Duodenal mucosa (tissue), 2 donors: Measurements from ENCODE around the gene OLIG3.

Source experiments
- H3K27ac ChIP-seq: one replicate; pipeline ENCODE4 v1.7.0; 2013; ENCODE audit warnings: low read depth, low read length
- H3K27me3 ChIP-seq, 2 donors: one replicate each; pipeline ENCODE4 v1.7.0; 2013; ENCODE audit warnings: low read length in 2 of 2, control low read depth in 1 of 2; ENCODE audit not compliant: insufficient read depth in 2 of 2, control insufficient read depth in 1 of 2
- H3K36me3 ChIP-seq, 2 donors: one replicate each; pipeline ENCODE4 v1.7.0; 2013; ENCODE audit warnings: low read length in 2 of 2, control low read depth in 1 of 2; ENCODE audit not compliant: insufficient read depth in 2 of 2, control insufficient read depth in 1 of 2
- H3K4me1 ChIP-seq, 2 donors: one replicate each; pipeline ENCODE4 v1.7.0; 2013; ENCODE audit warnings: low read length in 2 of 2, control low read depth in 1 of 2; ENCODE audit not compliant: insufficient read depth in 2 of 2, control insufficient read depth in 1 of 2
- H3K4me3 ChIP-seq, 2 donors: one replicate each; pipeline ENCODE4 v1.7.0; 2013; ENCODE audit warnings: low read length in 2 of 2, low read depth in 1 of 2
- H3K9ac ChIP-seq, 2 donors: one replicate each; pipeline ENCODE4 v1.7.0; 2013; ENCODE audit warnings: low read length in 2 of 2, low read depth in 1 of 2
- H3K9me3 ChIP-seq, 2 donors: one replicate each; pipeline ENCODE4 v1.7.0; 2013; ENCODE audit warnings: low read length in 2 of 2, control low read depth in 1 of 2; ENCODE audit not compliant: control insufficient read depth in 1 of 2

Gene OLIG3

DNA sequence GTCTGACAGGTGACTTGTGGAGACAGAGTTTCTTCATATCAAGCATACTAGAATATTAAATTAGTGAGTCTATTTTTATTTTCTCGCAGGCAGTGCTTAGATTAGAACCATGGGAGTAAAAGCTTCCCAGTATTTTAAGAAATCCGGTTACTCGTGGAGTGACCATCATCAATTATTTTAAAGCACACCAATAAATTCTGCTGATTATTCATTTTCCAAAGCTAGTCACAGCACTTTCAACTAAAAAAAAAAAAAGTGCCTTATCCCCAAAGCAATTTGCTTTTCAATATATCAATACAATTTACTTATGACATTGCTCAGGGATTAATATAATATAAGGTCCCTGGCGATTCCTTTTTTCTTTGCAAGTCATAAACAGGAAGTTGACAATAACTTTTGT, 26.3 kb upstream of the OLIG3 start:
- no peak overlapping the region for H3K27ac ChIP-seq
- no peak overlapping the region for H3K9ac ChIP-seq
- H3K36me3 ChIP-seq, result no peaks in the 10 kb centered on the region
- H3K4me1 ChIP-seq, result no peaks in the 10 kb centered on the region
- H3K27me3 ChIP-seq, result peaks cover 14 to 21% of the 10 kb centered on the region in 2 donors
- no peak overlapping the region for H3K4me3 ChIP-seq
- H3K9me3 ChIP-seq, result no peaks in the 10 kb centered on the region

DNA sequence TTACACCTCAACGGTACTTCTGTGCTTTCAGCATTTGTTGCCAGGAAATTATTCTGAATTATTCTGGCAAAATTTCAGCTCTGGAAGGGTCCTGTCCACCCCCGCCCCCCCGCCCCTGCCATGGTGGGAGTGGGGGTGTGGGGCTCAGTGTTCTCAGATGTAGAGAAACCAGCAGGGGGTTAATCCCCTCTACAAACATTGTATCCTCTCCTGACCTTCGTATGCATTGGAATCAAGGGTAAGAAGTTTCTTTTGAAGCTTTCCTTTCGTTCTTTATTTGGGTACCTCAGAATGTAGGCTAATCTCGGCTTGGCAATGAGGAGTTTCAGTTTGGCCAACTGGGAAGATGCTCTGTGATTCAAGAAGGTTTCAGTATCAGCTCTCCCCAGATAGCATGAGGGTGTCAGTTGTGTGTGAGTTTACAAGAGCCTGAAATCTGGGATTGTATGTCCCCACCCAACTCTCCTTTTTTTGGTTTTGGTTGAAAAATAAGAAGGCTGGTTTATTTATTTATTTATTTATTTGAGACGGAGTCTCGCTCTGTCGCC, 25.5 kb upstream of the OLIG3 start:
- Histone ChIP-seq H3K4me1 (no peaks in the 10 kb centered on the region), H3K27me3 (peaks cover 17 to 24% of the 10 kb centered on the region in 2 donors), H3K4me3 (no peak overlapping the region), H3K27ac (no peak overlapping the region), H3K36me3 (no peaks in the 10 kb centered on the region), H3K9ac (no peak overlapping the region), H3K9me3 (no peaks in the 10 kb centered on the region)

DNA sequence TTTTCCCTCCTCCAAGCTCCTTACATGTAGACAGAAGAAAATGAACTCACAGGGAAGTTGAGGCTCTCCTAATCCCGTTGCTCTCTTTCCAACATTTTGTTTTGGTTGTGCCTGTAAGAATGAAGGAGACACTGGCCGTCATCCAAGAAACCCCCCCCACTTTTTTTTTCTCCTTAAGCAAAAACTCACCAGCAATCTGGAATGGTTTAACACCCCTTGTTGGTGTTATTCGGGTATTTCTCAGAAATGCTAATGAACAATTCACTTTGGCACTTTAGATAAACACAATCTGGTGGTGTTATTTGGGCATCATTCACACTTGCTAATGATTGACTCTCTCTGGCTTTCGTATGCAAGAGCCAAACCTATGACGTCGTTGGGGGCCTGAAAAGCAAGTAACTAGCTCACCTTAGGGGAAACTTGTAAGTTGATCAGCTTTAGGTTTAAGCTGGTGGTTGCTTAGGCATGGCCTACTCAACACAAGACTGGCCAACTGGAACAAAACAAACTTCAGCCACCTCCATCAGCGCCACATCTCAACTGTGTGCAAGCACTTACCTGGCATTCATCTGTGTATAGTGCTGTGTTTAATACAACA, 24.3 kb upstream of the OLIG3 start:
- Histone ChIP-seq H3K4me3 (no peak overlapping the region), H3K27ac (no peak overlapping the region), H3K27me3 (peaks cover 21 to 27% of the 10 kb centered on the region in 2 donors), H3K9me3 (no peaks in the 10 kb centered on the region), H3K9ac (no peak overlapping the region), H3K4me1 (no peaks in the 10 kb centered on the region), H3K36me3 (no peaks in the 10 kb centered on the region)

DNA sequence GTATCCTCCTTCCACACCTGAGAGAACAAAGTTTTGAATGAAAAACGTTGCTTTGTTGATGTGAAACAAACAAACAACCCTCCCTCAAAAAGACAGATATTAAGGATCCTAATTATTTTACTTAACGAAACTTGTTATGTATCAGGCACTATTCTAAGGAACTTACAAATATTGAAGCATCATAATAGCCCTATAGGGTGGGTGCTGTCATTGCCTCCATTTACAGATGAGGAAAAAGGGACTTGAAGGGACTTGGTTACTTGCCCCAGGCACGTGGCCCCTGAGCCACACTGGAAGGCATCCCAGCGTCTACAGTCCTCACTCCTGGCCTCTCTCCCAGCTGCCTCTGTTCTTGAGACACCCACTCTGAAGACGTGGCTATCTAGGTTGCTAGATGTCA, 20.2 kb upstream of the OLIG3 start:
- no peaks in the 10 kb centered on the region for H3K36me3 ChIP-seq
- H3K27ac ChIP-seq, result no peak overlapping the region
- no peak overlapping the region for H3K4me3 ChIP-seq
- H3K9ac ChIP-seq, result no peak overlapping the region
- H3K4me1 ChIP-seq, result no peaks in the 10 kb centered on the region
- H3K27me3 ChIP-seq, result peaks cover 29 to 39% of the 10 kb centered on the region in 2 donors
- no peaks in the 10 kb centered on the region for H3K9me3 ChIP-seq

DNA sequence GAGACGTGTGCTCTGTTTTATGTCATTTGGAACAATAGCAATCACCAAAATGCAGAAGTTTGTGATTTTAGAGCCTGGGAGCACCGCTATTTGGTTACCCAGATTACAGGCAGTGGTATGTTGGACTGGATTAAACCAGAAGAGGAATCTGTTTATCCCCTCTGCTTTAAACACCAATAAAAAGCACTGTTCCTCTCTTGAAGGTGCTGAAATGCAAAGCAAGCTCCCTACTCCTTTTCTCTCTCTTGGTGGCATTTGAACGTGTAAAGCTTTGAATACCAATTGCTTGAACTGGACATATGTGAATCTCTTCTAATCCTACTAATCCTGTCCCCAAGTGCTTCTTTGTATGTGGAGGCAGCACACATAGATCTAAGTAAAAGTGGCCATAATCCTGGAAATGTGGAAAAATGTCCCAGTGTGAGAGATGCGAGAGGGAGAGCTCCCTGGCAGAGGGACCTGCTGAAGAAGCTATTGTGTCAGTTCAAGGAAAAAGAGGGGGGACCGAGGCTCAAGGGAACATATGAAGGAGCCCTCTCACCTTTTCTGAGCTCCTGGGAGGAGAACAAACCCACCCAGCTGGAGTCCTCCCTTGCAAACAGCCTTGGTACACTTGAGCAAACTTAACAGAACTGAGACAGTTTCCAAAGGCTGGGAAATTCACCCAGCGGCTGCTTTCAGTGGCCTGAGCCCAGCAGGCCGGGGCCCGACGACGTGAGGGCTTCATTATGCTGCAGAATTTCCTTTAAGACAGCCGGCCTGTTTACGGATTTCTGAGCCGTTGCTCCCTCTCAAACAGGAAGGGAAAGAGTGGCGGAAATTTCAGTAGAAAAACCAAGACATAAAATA, 18.8 kb upstream of the OLIG3 start:
- no peak overlapping the region for H3K27ac ChIP-seq
- no peak overlapping the region for H3K4me3 ChIP-seq
- no peaks in the 10 kb centered on the region for H3K36me3 ChIP-seq
- H3K9ac ChIP-seq, result no peak overlapping the region
- H3K27me3 ChIP-seq, result peaks cover 29 to 34% of the 10 kb centered on the region in 2 donors
- no peaks in the 10 kb centered on the region for H3K9me3 ChIP-seq
- no peaks in the 10 kb centered on the region for H3K4me1 ChIP-seq

DNA sequence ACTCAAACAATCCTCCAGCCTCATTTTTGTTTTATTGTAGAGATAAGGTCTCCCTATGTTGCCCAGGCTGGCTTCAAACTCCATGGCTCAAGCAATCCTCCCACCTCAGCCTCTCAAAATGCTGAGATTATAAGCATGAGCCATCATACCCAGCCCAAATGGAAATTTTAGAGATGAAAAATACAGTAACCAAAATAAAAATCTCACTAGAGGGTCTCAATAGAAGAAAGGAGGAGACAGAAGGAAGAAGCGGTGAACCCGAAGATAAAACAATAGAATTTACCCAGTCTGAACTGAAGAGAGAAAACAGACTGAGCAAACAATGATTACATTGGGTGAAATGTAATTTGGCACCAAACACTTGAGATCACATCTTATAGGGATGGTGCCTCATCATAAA, 16.7 kb upstream of the OLIG3 start:
- no peaks in the 10 kb centered on the region for H3K4me1 ChIP-seq
- peaks cover 17 to 25% of the 10 kb centered on the region in 2 donors for H3K27me3 ChIP-seq
- no peak overlapping the region for H3K9ac ChIP-seq
- H3K27ac ChIP-seq, result no peak overlapping the region
- no peaks in the 10 kb centered on the region for H3K9me3 ChIP-seq
- no peaks in the 10 kb centered on the region for H3K36me3 ChIP-seq
- H3K4me3 ChIP-seq, result no peak overlapping the region

DNA sequence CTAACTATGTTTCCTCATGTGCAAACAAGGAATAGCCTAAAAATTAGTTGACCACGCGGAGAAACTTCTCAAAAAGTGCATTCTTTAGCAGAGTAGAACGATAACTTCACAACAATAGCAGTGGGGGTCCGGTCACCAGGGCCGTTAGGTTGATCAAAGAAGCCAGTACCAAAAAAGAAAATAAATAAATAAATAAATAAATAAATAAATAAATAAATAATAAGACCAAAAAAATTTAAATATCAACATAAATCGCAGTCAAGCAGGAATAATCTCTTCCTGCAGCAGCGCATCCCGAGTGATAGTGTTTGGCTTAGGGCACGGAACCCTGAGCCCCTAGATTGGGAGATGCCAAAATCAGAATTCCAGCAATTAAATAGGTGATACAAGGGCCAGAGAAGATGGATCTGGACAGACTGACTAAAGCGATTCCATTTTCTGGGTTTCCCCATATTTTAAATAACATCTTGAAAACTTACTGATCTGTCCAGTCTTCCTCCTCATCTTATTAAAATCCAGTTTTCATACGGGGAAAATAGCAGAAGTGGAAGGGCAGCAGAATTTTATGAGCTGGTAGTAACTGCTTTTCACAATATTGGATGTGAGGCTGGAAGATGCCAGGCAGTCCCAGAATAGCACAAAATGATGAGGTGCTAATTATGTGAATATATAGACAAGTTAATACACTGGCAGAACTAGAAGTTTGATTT, 4.4 kb upstream of the OLIG3 start:
- peaks cover 67 to 80% of the 10 kb centered on the region in 2 donors for H3K27me3 ChIP-seq
- peaks cover 16 to 17% of the 10 kb centered on the region in 2 donors for H3K4me1 ChIP-seq
- H3K27ac ChIP-seq, result no peak overlapping the region
- peak overlapping the region in 1 of 2 donors; percentile 59 for H3K4me3 ChIP-seq
- no peaks in the 10 kb centered on the region for H3K9me3 ChIP-seq
- H3K36me3 ChIP-seq, result no peaks in the 10 kb centered on the region
- no peak overlapping the region for H3K9ac ChIP-seq

DNA sequence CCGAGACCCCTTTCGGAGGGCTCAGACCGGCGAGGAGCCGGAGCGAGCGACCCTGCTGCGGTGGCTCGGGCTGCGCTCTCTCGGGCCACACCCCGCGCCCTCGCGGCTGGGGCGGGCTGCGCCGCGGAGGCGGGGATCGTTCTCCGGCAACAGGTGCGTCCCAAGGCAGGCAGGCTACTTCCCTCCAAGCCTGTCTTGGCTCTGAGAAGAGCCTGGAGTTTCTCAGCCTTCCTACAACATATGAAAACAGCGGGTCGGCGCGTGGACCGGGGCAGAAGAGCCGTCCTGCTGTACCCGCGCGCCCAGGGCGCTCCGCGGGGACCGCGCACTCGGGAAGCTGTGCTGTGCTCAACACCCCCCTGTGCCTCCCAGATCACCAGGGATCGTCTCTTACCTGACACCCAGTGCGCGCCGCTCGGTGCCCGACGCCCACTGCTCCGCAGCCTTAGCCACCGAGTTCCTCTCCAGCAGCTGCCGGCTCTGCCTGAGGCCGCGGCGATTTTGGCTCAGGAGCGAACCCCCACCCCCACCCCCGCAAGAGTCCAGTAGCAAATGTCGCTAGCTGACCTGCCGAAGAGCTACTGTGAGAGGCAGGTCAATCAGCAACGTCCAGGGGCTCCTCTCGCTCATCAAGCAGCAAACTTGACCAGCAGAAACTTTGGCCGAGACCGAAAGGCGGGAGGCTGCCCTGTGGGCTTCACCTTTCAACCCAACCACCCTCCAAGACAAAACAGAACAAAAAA, 3.7 kb upstream of the OLIG3 start:
- H3K9ac ChIP-seq, result no peak overlapping the region
- H3K4me3 ChIP-seq, result peak overlapping the region; percentile 59 to 61
- no peaks in the 10 kb centered on the region for H3K9me3 ChIP-seq
- no peak overlapping the region for H3K27ac ChIP-seq
- H3K36me3 ChIP-seq, result no peaks in the 10 kb centered on the region
- H3K4me1 ChIP-seq, result peaks cover 22 to 23% of the 10 kb centered on the region in 2 donors
- peaks cover 74 to 88% of the 10 kb centered on the region in 2 donors for H3K27me3 ChIP-seq

DNA sequence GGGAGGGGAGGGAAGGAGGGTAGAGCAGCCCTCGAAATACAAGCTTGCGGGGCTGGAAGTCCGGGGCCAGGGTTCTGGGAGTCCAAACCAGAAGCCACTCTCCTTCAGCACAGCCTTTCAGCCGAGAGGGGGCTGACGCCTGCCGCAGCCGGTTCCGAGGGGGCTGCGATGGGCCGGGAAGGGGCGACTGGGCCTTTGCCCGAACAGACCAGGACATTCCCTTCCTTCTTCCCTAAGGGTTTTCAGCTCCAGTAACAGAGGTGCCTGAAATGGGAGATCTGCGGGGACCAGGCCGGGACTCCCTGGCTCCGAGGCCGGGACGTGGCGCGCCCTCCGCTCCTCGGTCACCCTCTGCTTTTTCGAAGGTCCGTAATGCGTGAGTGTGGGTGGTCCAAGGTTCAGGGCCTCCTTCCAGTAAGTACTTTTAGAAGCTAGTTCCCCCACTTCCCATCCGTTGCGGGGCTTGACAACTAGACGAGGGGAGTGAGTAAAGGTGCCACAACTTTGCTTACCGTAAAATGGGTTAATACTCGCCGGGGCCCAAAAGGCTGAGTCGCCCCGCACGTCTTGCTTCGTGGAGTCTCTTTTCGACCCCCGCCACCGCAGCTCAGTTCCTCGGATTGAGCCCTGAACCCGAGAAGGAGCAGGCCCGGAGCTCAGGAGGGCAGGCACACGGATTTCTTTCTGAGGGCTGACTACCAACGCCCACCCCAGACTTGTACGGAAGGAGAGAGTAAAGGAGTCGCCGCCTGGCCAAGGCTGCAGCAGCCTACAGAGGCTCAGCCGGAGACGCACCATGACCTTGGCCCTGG, 2.9 kb upstream of the OLIG3 start:
- H3K9me3 ChIP-seq, result no peaks in the 10 kb centered on the region
- peaks cover 78 to 91% of the 10 kb centered on the region in 2 donors for H3K27me3 ChIP-seq
- no peaks in the 10 kb centered on the region for H3K36me3 ChIP-seq
- peak overlapping the region; percentile 59 to 61 for H3K4me3 ChIP-seq
- H3K4me1 ChIP-seq, result peaks cover 22 to 25% of the 10 kb centered on the region in 2 donors
- no peak overlapping the region for H3K27ac ChIP-seq
- no peak overlapping the region for H3K9ac ChIP-seq
